ENCODE data around the gene EPM2AIP1.
A peak's percentile ranks its signal among the peaks of the same experiment; 100 is the strongest.
"Not testable (repeated sequence)": the region's sequence is repeated elsewhere in the genome, so short reads cannot be mapped to it uniquely, and the experiment has no call there.

Gene EPM2AIP1

DNA sequence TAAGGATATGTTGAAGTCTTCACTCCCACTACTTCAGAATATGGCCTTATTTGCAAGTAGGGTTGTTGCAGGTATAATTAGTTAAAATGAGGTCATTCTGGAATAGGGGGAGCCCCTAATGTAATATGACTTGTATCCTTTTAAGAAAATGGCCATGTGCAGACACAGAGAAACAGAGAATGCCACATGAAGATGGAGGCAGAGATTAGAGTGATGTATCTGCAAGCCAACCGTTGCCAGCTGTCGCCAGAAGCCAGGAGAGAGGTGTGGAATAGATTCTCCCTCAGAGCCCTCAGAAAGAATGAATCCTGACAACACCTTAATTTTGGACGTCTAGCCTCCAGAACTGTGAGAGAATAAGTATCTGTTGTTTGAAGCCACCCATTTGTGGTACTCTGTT is 36.8 kb downstream of the EPM2AIP1 start:
- no peak for DNase-seq (ENCODE audit: low read depth)
- no peak overlapping the region for H3K4me3 ChIP-seq (ENCODE audit: low read depth, low read length)
- TF ChIP-seq, protein P1, sequence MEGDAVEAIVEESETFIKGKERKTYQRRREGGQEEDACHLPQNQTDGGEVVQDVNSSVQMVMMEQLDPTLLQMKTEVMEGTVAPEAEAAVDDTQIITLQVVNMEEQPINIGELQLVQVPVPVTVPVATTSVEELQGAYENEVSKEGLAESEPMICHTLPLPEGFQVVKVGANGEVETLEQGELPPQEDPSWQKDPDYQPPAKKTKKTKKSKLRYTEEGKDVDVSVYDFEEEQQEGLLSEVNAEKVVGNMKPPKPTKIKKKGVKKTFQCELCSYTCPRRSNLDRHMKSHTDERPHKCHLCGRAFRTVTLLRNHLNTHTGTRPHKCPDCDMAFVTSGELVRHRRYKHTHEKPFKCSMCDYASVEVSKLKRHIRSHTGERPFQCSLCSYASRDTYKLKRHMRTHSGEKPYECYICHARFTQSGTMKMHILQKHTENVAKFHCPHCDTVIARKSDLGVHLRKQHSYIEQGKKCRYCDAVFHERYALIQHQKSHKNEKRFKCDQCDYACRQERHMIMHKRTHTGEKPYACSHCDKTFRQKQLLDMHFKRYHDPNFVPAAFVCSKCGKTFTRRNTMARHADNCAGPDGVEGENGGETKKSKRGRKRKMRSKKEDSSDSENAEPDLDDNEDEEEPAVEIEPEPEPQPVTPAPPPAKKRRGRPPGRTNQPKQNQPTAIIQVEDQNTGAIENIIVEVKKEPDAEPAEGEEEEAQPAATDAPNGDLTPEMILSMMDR (IDR thresholded peaks at IDR 0.05; ENCODE audit: insufficient read depth, low read depth, low read length, missing control alignments) = no peak

DNA sequence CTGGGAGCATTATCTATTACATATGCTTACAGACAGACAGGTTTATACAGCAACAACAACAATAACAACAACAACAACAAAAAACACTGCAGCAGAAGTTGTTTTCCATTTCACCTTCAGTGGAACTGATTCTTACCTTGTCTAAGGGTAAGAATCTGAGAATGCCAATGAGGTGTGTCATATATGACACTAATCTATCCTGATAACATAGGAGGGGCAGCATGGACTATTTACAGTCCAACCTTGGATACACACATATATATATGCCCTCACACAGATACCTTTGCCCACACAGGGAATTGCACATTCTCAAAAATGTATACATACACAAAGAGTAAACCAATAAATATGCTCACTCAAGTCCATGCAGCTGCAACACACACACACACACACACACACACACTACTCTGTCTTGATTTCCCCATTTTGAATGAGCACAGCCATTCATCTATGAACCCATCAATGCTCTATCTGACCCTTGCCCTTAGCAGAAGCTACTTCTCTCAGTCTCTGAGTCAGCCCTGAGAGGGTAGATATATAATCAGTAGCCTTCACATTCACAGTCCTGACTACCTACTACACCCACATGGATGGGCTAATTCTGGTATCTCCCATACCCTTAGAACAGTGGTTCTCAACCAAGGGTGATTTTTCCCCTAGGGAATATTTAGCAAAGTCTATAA is 38.3 kb downstream of the EPM2AIP1 start:
- no peak for DNase-seq (ENCODE audit: low read depth)
- H3K4me3 ChIP-seq (ENCODE audit: low read depth, low read length) = no peak overlapping the region
- TF ChIP-seq, protein P1 (IDR thresholded peaks at IDR 0.05; ENCODE audit: insufficient read depth, low read depth, low read length, missing control alignments) = no peak

DNA sequence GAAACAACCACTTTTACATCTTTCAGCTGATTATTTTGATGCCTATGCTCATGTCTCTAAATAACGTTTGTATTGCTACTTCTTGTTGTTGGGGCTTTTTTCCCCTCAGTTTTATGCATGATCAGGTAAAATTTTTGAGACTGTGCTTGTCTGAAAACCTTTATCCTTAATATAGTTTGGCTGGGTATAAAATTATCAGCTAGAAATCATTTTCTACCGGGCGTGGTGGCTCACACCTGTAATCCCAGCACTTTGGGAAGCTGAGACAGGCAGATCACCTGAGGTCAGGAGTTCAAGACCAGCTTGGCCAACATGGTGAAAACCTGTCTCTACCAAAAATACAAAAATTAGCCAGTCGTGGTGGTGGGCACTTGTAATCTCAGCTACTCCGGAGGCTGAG is 45.1 kb downstream of the EPM2AIP1 start:
- not testable (repeated sequence) for DNase-seq (ENCODE audit: low read depth); H3K4me3 ChIP-seq (ENCODE audit: low read depth, low read length)

- H3K4me3 ChIP-seq (ENCODE audit: low read depth, low read length) = no peak overlapping the region; the same call in 1 of the 2 replicates
- no peak for DNase-seq (ENCODE audit: low read depth)
- TF ChIP-seq, protein P1 (IDR thresholded peaks at IDR 0.05; ENCODE audit: insufficient read depth, low read depth, low read length, missing control alignments) = no peak
These were observed 47.5 kb downstream of the EPM2AIP1 start for GRCh38 chr3:36945333-36945980.

DNA sequence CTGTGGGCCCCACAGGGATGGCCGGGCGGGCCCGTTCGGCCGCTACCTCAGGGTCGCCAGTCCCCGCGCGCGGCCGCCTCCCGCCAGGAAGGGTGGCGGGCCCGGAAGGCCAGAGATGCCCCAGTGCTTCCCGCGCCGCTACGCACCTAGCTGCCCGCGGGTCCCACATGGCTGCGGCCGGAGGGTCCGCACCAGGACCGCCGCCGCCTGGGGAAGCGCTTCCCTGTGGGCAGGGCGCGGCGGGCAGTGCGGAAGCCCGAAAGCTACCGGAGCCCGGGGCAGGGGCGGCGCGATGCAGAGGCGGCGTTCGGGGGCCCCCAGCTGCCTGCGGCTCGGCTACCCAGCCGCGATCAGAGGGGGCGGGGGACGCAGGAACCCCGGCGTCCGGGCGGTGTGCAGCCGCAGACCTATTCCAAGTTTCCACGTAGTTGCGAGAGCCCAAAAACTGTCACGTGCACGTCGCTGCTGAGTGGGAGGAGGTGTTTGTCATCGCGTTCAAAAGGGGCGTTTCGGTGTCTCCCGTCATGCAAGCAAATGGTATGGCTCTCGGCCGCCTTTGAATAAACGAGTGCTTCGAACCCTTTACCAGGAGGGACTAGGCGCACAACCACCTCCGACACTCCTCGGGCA is 48.2 kb downstream of the EPM2AIP1 start, which contains the start of gene TRANK1:
Gene TRANK1 (minus strand): TSS at position 414 of the 630 bp plus-strand sequence. CDS start 245 bp downstream, at position 169.
- DNase-seq (ENCODE audit: low read depth) = peak; percentile 65
- TF ChIP-seq, protein P1 (IDR thresholded peaks at IDR 0.05; ENCODE audit: insufficient read depth, low read depth, low read length, missing control alignments) = no peak
- peak within 1 kb of the TSS; percentile 61 for H3K4me3 ChIP-seq (ENCODE audit: low read depth, low read length)

- H3K4me3 ChIP-seq (ENCODE audit: low read depth, low read length) = peak overlapping the region; percentile 61
- DNase-seq (ENCODE audit: low read depth) = peak; percentile 22
- TF ChIP-seq, protein P1 (IDR thresholded peaks at IDR 0.05; ENCODE audit: insufficient read depth, low read depth, low read length, missing control alignments) = no peak
These were observed 48.8 kb downstream of the EPM2AIP1 start for GRCh38 chr3:36944012-36944640.

GRCh38 chr3:36943601-36944000 is 49.3 kb downstream of the EPM2AIP1 start:
- no peak for DNase-seq (ENCODE audit: low read depth)
- no peak overlapping the region; the same call in 1 of the 2 replicates for H3K4me3 ChIP-seq (ENCODE audit: low read depth, low read length)
- TF ChIP-seq, protein P1 (IDR thresholded peaks at IDR 0.05; ENCODE audit: insufficient read depth, low read depth, low read length, missing control alignments) = no peak
